Hepatocyte (in vitro differentiated cells): ENCODE measurements around the gene UPK2.

Source experiments
- EZH2 ChIP-seq: fragments of 200-600 bp; sonication (generic); IDR thresholded peaks from 2 replicates; pipeline ENCODE4 v1.6.1; 2016; ENCODE audit warnings: antibody characterized with exemption, mild to moderate bottlenecking, borderline replicate concordance
- EZH2phosphoT487 ChIP-seq: fragments of 200-600 bp; sonication (generic); IDR thresholded peaks from one replicate; pipeline ENCODE4 v1.6.1; 2018; ENCODE audit warnings: antibody characterized with exemption, mild to moderate bottlenecking, low read depth, moderate library complexity; ENCODE audit not compliant: unreplicated experiment, severe bottlenecking
- TF ChIP-seq, protein P1 (sequence below): fragments of 200-600 bp; sonication (generic); IDR thresholded peaks from 2 replicates; pipeline ENCODE4 v1.5.1; 2016; ENCODE audit warnings: antibody characterized with exemption, mild to moderate bottlenecking; ENCODE audit not compliant: poor library complexity

DNA sequence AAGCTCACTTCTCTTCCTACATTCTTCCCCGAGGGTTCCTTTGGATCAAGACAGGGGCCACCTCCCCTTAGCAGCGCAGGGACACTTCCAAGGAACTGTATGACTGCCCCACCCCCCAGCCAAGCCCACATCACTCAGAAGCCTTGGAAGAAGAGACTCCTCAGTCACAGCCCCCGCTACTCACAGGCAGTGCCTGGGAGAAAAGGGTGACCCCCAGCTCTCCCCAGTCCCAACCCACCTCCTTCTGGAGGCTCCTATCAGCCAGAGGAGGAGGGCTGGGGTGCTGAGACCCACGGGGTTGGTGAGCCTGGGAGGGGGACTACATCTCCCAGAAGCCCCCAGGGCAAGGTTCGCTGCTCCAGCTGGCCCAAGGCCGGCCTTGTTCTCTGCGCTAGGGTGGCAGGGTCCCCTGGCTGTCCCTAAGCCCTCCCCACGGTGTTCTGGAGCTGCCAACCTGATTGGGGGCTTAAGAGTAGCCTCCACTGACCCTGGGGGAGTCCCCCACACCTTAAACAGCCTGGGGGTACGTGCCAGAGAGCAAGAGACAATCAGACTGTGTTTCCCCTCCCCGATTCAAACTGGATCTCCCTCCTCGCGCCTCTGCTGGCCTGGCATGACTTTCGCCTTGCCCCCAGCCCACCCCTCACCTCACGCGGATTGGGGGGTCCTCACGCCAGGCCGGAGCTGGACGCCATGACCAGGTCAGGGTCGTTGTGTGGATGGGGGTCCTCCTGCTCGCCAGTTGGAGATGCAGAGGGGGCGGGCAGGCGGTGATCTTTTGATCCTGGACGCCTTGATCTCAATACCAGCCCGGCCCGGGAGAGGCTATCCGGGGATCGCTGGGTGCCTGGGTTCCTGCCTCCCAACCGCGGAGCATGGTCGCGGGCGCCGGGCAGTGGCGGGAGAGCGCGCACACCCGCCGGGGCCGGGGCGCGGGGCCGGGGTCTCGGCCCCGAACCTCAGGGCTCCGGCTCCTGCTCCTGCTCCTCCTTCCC, 31.2 kb upstream of the UPK2 start:
- TF ChIP-seq EZH2 (no peak), EZH2phosphoT487 (no peak)
- TF ChIP-seq, protein P1, sequence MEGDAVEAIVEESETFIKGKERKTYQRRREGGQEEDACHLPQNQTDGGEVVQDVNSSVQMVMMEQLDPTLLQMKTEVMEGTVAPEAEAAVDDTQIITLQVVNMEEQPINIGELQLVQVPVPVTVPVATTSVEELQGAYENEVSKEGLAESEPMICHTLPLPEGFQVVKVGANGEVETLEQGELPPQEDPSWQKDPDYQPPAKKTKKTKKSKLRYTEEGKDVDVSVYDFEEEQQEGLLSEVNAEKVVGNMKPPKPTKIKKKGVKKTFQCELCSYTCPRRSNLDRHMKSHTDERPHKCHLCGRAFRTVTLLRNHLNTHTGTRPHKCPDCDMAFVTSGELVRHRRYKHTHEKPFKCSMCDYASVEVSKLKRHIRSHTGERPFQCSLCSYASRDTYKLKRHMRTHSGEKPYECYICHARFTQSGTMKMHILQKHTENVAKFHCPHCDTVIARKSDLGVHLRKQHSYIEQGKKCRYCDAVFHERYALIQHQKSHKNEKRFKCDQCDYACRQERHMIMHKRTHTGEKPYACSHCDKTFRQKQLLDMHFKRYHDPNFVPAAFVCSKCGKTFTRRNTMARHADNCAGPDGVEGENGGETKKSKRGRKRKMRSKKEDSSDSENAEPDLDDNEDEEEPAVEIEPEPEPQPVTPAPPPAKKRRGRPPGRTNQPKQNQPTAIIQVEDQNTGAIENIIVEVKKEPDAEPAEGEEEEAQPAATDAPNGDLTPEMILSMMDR: no peak
